ENCODE results near the gene PAEP.
"Not testable (repeated sequence)": the region's sequence is repeated elsewhere in the genome, so short reads cannot be mapped to it uniquely, and the experiment has no call there.

The PAEP gene

GRCh38 chr9:135526089-135526729 lies 35.3 kb upstream of the PAEP start:
- DNase-seq (ENCODE audit: low spot score): no peak

GRCh38 chr9:135526730-135527571 lies 34.6 kb upstream of the PAEP start:
- no peak for DNase-seq (ENCODE audit: low spot score)

GRCh38 chr9:135528842-135529435 lies 32.6 kb upstream of the PAEP start:
- DNase-seq (ENCODE audit: low spot score): not testable (repeated sequence)

- DNase-seq (ENCODE audit: low spot score): no peak
These were observed 31.4 kb upstream of the PAEP start for GRCh38 chr9:135530146-135530545.

GRCh38 chr9:135531096-135531495 lies 30.5 kb upstream of the PAEP start:
- no peak for DNase-seq (ENCODE audit: low spot score)

- DNase-seq (ENCODE audit: low spot score): no peak
These were observed 28.4 kb upstream of the PAEP start for GRCh38 chr9:135533113-135533512.

- DNase-seq (ENCODE audit: low spot score): no peak
These were observed 27.9 kb upstream of the PAEP start for GRCh38 chr9:135533674-135534073.

- not testable (repeated sequence) for DNase-seq (ENCODE audit: low spot score)
These were observed 27.3 kb upstream of the PAEP start for GRCh38 chr9:135534192-135534711.

- DNase-seq (ENCODE audit: low spot score): not testable (repeated sequence)
These were observed 26.7 kb upstream of the PAEP start for GRCh38 chr9:135534826-135535225.

GRCh38 chr9:135535631-135536030 lies 25.9 kb upstream of the PAEP start:
- not testable (repeated sequence) for DNase-seq (ENCODE audit: low spot score)

- no peak for DNase-seq (ENCODE audit: low spot score)
These were observed 25.3 kb upstream of the PAEP start for GRCh38 chr9:135536216-135536615.

GRCh38 chr9:135543262-135543894 lies 18.2 kb upstream of the PAEP start:
- DNase-seq (ENCODE audit: low spot score): peak; percentile 60

- no peak for DNase-seq (ENCODE audit: low spot score)
These were observed 16.4 kb upstream of the PAEP start for GRCh38 chr9:135544981-135545635.

- not testable (repeated sequence) for DNase-seq (ENCODE audit: low spot score)
These were observed 15.8 kb upstream of the PAEP start, which contains the start of gene OBP2A for GRCh38 chr9:135545646-135546176. Gene OBP2A (plus strand): TSS chr9:135546126. CDS start chr9:135546181, 55 bp downstream.

GRCh38 chr9:135546792-135547617 lies 14.6 kb upstream of the PAEP start:
- DNase-seq (ENCODE audit: low spot score): not testable (repeated sequence)

GRCh38 chr9:135547756-135548736 lies 13.5 kb upstream of the PAEP start:
- no peak for DNase-seq (ENCODE audit: low spot score)

GRCh38 chr9:135549478-135550343 lies 11.8 kb upstream of the PAEP start:
- DNase-seq (ENCODE audit: low spot score): not testable (repeated sequence)

- DNase-seq (ENCODE audit: low spot score): no peak
These were observed 11.1 kb upstream of the PAEP start for GRCh38 chr9:135550344-135550918.
